NT2/D1 (cell line): Measurements from ENCODE around the gene PAX2.

ENCODE experiments used
- SUZ12 ChIP-seq: IDR thresholded peaks from 2 replicates; pipeline ENCODE4 v1.6.1; 2011; ENCODE audit not compliant: insufficient read length, insufficient read depth; ENCODE audit errors: extremely low read depth
- YY1 ChIP-seq: IDR thresholded peaks from 2 replicates; pipeline ENCODE4 v1.6.1; 2011; ENCODE audit not compliant: insufficient read length, insufficient read depth
- ZNF274 ChIP-seq: IDR thresholded peaks from 2 replicates; pipeline ENCODE4 v1.6.1; 2011; ENCODE audit warnings: mild to moderate bottlenecking, low read depth, low read length

- TF ChIP-seq YY1 (no peak), SUZ12 (no peak), ZNF274 (no peak)
These were observed 30.5 kb downstream of the PAX2 start for GRCh38 chr10:100775871-100776270.
